NT2/D1 (cell line): ENCODE measurements around the gene EPHA5.

Experiments used
- SUZ12 ChIP-seq: IDR thresholded peaks from 2 replicates; pipeline ENCODE4 v1.6.1; 2011; ENCODE audit not compliant: insufficient read length, insufficient read depth; ENCODE audit errors: extremely low read depth
- YY1 ChIP-seq: IDR thresholded peaks from 2 replicates; pipeline ENCODE4 v1.6.1; 2011; ENCODE audit not compliant: insufficient read length, insufficient read depth
- ZNF274 ChIP-seq: IDR thresholded peaks from 2 replicates; pipeline ENCODE4 v1.6.1; 2011; ENCODE audit warnings: mild to moderate bottlenecking, low read depth, low read length

- TF ChIP-seq YY1 (no peak), ZNF274 (no peak), SUZ12 (no peak)
Observed at GRCh38 chr4:65510976-65511375, 159.3 kb downstream of the EPHA5 start.
